ENCODE data around the gene ZMYM2.

The ZMYM2 gene

DNA sequence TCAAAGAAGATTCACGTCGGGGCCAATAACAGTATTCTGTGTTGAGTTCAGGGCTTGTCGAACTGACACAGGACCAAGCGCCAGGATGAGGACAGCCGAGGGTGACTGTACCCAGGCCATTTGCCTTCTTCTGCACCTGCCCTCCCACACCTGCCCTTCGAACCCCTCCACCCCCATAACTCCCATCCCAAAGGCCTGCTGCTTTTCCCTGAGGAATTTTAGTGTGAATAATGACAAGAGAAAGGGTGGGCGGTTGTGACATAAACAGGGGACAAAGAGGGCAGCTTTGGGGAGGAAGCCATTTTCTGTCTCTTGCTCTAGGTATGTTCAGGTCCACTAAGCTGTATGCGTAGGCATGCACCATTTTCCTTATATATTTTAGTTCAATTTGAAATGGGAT lies 176.2 kb downstream of the ZMYM2 start:
- in situ Hi-C loops (cut with HindIII; ENCODE audit: low sequenced_read_pairs), result loop anchor here (5.0 kb wide), 1 partner anchor 62 kb away; no protein-coding TSS in a partner anchor
- TF ChIP-seq, protein P1, sequence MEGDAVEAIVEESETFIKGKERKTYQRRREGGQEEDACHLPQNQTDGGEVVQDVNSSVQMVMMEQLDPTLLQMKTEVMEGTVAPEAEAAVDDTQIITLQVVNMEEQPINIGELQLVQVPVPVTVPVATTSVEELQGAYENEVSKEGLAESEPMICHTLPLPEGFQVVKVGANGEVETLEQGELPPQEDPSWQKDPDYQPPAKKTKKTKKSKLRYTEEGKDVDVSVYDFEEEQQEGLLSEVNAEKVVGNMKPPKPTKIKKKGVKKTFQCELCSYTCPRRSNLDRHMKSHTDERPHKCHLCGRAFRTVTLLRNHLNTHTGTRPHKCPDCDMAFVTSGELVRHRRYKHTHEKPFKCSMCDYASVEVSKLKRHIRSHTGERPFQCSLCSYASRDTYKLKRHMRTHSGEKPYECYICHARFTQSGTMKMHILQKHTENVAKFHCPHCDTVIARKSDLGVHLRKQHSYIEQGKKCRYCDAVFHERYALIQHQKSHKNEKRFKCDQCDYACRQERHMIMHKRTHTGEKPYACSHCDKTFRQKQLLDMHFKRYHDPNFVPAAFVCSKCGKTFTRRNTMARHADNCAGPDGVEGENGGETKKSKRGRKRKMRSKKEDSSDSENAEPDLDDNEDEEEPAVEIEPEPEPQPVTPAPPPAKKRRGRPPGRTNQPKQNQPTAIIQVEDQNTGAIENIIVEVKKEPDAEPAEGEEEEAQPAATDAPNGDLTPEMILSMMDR (IDR thresholded peaks at IDR 0.05; ENCODE audit: low read depth, low read length, missing control alignments), result no peak
- DNase-seq (ENCODE audit: low read depth), result no peak
- H3K4me3 ChIP-seq (ENCODE audit: low read depth, low read length), result no peak overlapping the region

DNA sequence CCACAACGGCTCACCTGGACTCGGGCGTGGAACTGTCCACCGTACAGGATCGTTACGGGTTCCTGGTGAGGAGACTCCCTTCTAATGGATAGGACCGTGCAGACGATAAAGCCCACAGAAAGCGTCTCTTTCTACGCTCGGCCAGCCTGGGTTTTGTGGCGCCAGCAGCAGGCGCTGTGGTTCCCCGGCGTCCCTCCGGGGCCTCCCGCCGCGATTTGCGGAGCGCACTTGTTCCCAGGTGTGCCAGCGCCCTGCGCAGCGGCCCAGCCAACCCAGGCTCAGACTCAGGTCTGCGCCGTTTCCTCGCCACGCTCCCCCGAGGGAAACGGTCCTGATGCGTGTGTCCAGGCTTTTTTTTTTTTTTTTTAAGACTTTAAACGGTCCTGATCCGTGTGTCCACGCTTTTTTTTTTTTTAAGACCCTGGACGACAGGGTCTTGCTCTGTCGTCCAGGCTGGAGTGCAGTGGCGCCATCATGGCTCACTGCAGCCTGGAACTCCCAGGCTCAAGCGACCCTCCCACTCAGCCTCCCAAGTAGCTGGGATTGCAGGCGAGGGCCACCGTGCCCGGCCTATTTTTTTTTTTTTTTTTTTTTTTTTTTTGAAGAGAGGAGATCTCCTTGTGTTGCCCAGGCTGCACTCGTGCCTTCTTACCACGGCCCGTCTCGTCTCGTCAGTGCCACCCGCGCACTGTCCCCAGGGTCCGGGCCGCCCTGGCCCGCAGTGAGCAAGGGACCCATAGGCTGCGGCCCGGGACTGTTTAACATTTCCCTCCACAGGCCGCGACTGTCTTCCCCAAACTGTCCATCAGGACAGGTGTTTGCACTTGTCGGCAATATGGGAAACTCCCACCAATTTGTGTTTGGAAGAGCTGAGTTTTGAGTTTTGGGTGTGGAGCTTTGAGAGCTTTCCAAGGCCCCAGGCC lies 178.5 kb downstream of the ZMYM2 start:
- DNase-seq (ENCODE audit: low read depth), result no peak
- no peak overlapping the region for H3K4me3 ChIP-seq (ENCODE audit: low read depth, low read length)
- in situ Hi-C loops (cut with HindIII; ENCODE audit: low sequenced_read_pairs), result loop anchor here (5.0 kb wide), 1 partner anchor 65 kb away; no protein-coding TSS in a partner anchor
- TF ChIP-seq, protein P1 (IDR thresholded peaks at IDR 0.05; ENCODE audit: low read depth, low read length, missing control alignments), result peak; percentile 32

DNA sequence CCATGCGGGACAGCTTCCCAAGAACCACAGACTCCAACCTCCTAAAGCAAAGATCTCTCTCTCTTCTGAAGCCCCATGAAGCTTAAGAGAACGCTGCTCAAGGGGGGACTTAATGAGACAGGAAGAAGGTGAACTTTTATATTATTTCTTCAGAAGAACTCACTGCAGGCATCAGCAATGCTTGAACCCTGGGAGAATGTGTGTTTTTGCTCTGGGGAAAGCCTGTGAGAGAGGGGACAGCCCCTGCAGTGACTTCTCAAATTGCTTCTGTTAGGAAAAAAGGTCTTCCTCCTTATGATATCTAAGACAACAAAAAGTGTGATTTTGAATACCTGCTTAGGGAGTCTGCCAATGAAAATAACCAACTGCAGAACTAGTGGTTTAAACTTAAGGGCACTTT lies 179.3 kb downstream of the ZMYM2 start:
- DNase-seq (ENCODE audit: low read depth), result no peak
- in situ Hi-C loops (cut with HindIII; ENCODE audit: low sequenced_read_pairs), result loop anchor here (5.0 kb wide), 1 partner anchor 66 kb away; no protein-coding TSS in a partner anchor
- TF ChIP-seq, protein P1 (IDR thresholded peaks at IDR 0.05; ENCODE audit: low read depth, low read length, missing control alignments), result no peak
- no peak overlapping the region for H3K4me3 ChIP-seq (ENCODE audit: low read depth, low read length)

DNA sequence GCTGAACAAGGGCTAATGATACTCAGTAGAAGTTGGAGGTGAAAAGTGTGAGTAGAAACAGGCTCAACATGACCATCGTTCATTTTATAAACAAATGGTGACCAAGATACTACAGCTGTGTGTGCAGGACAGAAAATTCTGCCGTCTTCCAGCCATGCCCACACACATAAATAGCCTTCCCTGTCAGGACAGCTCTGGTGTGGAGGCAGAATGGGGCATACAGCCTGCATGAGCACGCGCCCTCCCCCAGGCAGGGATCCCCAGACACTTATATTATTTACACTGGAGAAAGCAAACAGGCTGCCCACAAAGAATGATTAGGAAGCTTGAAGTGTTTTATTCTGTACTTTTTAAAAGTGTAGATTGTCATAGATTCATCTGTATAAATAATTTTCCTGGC lies 182.0 kb downstream of the ZMYM2 start:
- TF ChIP-seq, protein P1 (IDR thresholded peaks at IDR 0.05; ENCODE audit: low read depth, low read length, missing control alignments), result no peak
- in situ Hi-C loops (cut with HindIII; ENCODE audit: low sequenced_read_pairs), result no loop called here
- no peak for DNase-seq (ENCODE audit: low read depth)
- no peak overlapping the region for H3K4me3 ChIP-seq (ENCODE audit: low read depth, low read length)

Measured in astrocyte of the cerebellum (primary cell).